Measurements from ENCODE around the gene ABHD17A. TPM values are rescaled to one million over a fixed set of nuclear protein-coding genes. Genes with fewer than 3 reads are reported as not detected.

ABHD17A gene
- total and polyA plus RNA-seq, 8 donors, result 41.3 to 72.7 (median 56.8) TPM

GRCh38 chr19:1830568-1830967 lies 54.7 kb downstream of the ABHD17A start:
- no peak overlapping the region for H3K4me3 ChIP-seq
- TF ChIP-seq CTCF (IDR thresholded peaks at IDR 0.05), result no peak
- no peak overlapping the region for H3K27ac ChIP-seq
- DNase-seq (no peak), ATAC-seq (no peak)
- H3K36me3 ChIP-seq, result peaks cover 0 to 67% of the 10 kb centered on the region in 2 donors
- H3K27me3 ChIP-seq, result no peaks in the 10 kb centered on the region
- H3K4me1 ChIP-seq, result peaks cover 6 to 17% of the 10 kb centered on the region in 2 donors
- no peaks in the 10 kb centered on the region for H3K9me3 ChIP-seq
- intact Hi-C loops (cut with DNase I), result no loop called here

- Histone ChIP-seq H3K36me3 (peaks cover 0 to 73% of the 10 kb centered on the region in 2 donors), H3K27ac (no peak overlapping the region), H3K27me3 (no peaks in the 10 kb centered on the region), H3K4me3 (no peak overlapping the region), H3K9me3 (no peaks in the 10 kb centered on the region), H3K4me1 (peaks cover 6 to 17% of the 10 kb centered on the region in 2 donors)
- ATAC-seq (no peak), DNase-seq (no peak)
- no peak for TF ChIP-seq CTCF (IDR thresholded peaks at IDR 0.05)
- intact Hi-C loops (cut with DNase I), result no loop called here
These were observed 55.3 kb downstream of the ABHD17A start for GRCh38 chr19:1829958-1830357.

GRCh38 chr19:1828279-1829238 lies 56.7 kb downstream of the ABHD17A start:
- DNase-seq, result no peak
- Histone ChIP-seq H3K9me3 (no peaks in the 10 kb centered on the region), H3K27ac (no peak overlapping the region), H3K27me3 (no peaks in the 10 kb centered on the region), H3K4me1 (peaks cover 4 to 5% of the 10 kb centered on the region in 2 donors), H3K4me3 (no peak overlapping the region), H3K36me3 (peaks cover 0 to 82% of the 10 kb centered on the region in 2 donors)
- TF ChIP-seq CTCF (IDR thresholded peaks at IDR 0.05), result no peak
- intact Hi-C loops (cut with DNase I), result no loop called here
- ATAC-seq, result no peak

GRCh38 chr19:1827566-1828278 lies 57.6 kb downstream of the ABHD17A start:
- Histone ChIP-seq H3K4me1 (peaks cover 0 to 4% of the 10 kb centered on the region in 2 donors), H3K27me3 (no peaks in the 10 kb centered on the region), H3K4me3 (no peak overlapping the region), H3K9me3 (no peaks in the 10 kb centered on the region), H3K36me3 (peaks cover 0 to 89% of the 10 kb centered on the region in 2 donors), H3K27ac (no peak overlapping the region)
- DNase-seq (no peak), ATAC-seq (no peak)
- no peak for TF ChIP-seq CTCF (IDR thresholded peaks at IDR 0.05)
- intact Hi-C loops (cut with DNase I), result no loop called here

Other genes starting within 250 kb of the ABHD17A start
- gene TCF3, start 232.9 kb downstream of the ABHD17A start, total RNA-seq, result 10 to 100 TPM; 57.9 to 67.1 TPM
- 100 to 1,000 TPM; 103 to 149 (median 128) TPM for gene TCF3, start 232.9 kb downstream of the ABHD17A start, polyA plus RNA-seq (ENCODE audit: insufficient read length in 6 of 6)
- not detected for gene ONECUT3, start 132.0 kb downstream of the ABHD17A start, total RNA-seq
- gene ONECUT3, start 132.0 kb downstream of the ABHD17A start, polyA plus RNA-seq (ENCODE audit: insufficient read length in 6 of 6), result under 1 TPM; 0.06 to 0.08 (median 0.07) TPM
- 1 to 10 TPM; 1.9 to 2.5 TPM for gene ATP8B3, start 73.2 kb downstream of the ABHD17A start, total RNA-seq
- gene ATP8B3, start 73.2 kb downstream of the ABHD17A start, polyA plus RNA-seq (ENCODE audit: insufficient read length in 6 of 6), result 1 to 10 TPM in 5 of 6 donors, under 1 TPM in 1; 0.89 to 2.1 (median 1.3) TPM
- gene REXO1, start 37.0 kb downstream of the ABHD17A start, total RNA-seq, result 10 to 100 TPM; 20.3 to 30.8 TPM
- gene REXO1, start 37.0 kb downstream of the ABHD17A start, polyA plus RNA-seq (ENCODE audit: insufficient read length in 6 of 6), result 10 to 100 TPM; 16.9 to 25.4 (median 24.4) TPM
- gene KLF16, start 21.9 kb downstream of the ABHD17A start, total RNA-seq, result 10 to 100 TPM; 18.5 to 28.8 TPM
- 1 to 10 TPM; 4.3 to 9.0 (median 7.2) TPM for gene KLF16, start 21.9 kb downstream of the ABHD17A start, polyA plus RNA-seq (ENCODE audit: insufficient read length in 6 of 6)
- 1 to 10 TPM; 7.2 to 9.4 TPM for gene ADAT3, start 19.9 kb upstream of the ABHD17A start, total RNA-seq
- 1 to 10 TPM; 1.3 to 3.8 (median 2.2) TPM for gene ADAT3, start 19.9 kb upstream of the ABHD17A start, polyA plus RNA-seq (ENCODE audit: insufficient read length in 6 of 6)
- 10 to 100 TPM; 75.4 to 86.6 TPM for gene SCAMP4, start 19.9 kb upstream of the ABHD17A start, total RNA-seq
- gene SCAMP4, start 19.9 kb upstream of the ABHD17A start, polyA plus RNA-seq (ENCODE audit: insufficient read length in 6 of 6), result 10 to 100 TPM; 54.5 to 84.4 (median 66.1) TPM
- 10 to 100 TPM; 45.9 to 64.5 TPM for gene CSNK1G2, start 55.7 kb upstream of the ABHD17A start, total RNA-seq
- 10 to 100 TPM; 35.6 to 64.0 (median 43.0) TPM for gene CSNK1G2, start 55.7 kb upstream of the ABHD17A start, polyA plus RNA-seq (ENCODE audit: insufficient read length in 6 of 6)
- 10 to 100 TPM; 63.1 to 63.6 TPM for gene BTBD2, start 130.2 kb upstream of the ABHD17A start, total RNA-seq
- gene BTBD2, start 130.2 kb upstream of the ABHD17A start, polyA plus RNA-seq (ENCODE audit: insufficient read length in 6 of 6), result 100 to 1,000 TPM in 4 of 6 donors, 10 to 100 TPM in 2; 84.0 to 112 (median 103) TPM
- 100 to 1,000 TPM; 238 to 291 TPM for gene MKNK2, start 165.7 kb upstream of the ABHD17A start, total RNA-seq
- gene MKNK2, start 165.7 kb upstream of the ABHD17A start, polyA plus RNA-seq (ENCODE audit: insufficient read length in 6 of 6), result 100 to 1,000 TPM in 1 of 6 donors, 10 to 100 TPM in 5; 59.3 to 124 (median 77.1) TPM
- gene MOB3A, start 210.8 kb upstream of the ABHD17A start, total RNA-seq, result 100 to 1,000 TPM in 1 of 2 donors, 10 to 100 TPM in 1; 59.1 to 105 TPM
- 10 to 100 TPM; 20.6 to 31.5 (median 24.9) TPM for gene MOB3A, start 210.8 kb upstream of the ABHD17A start, polyA plus RNA-seq (ENCODE audit: insufficient read length in 6 of 6)
- 1 to 10 TPM; 2.6 to 5.2 TPM for gene IZUMO4, start 211.4 kb upstream of the ABHD17A start, total RNA-seq
- 1 to 10 TPM; 4.4 to 8.5 (median 6.7) TPM for gene IZUMO4, start 211.4 kb upstream of the ABHD17A start, polyA plus RNA-seq (ENCODE audit: insufficient read length in 6 of 6)